HEK293 (cell line): ENCODE data around the gene CEND1.
A peak's percentile ranks its signal among the peaks of the same experiment; 100 is the strongest.

Experiments
- CTCF ChIA-PET: fragments of 350-600 bp; formaldehyde crosslinking; extraction: SDS; loops from one replicate; lab custom pipeline; 2021; ENCODE audit warnings: antibody characterized with exemption; lab: Yijun Ruan, JAX
- POLR2A ChIA-PET: fragments of 300-600 bp; formaldehyde crosslinking; extraction: SDS; loops from one replicate; lab custom pipeline; 2020; ENCODE audit warnings: antibody characterized with exemption, inconsistent platforms; lab: Yijun Ruan, JAX
- H3K27ac ChIP-seq: fragments of 200-500 bp; sonication (Bioruptor generic); 2 replicates; pipeline ENCODE4 v1.5.1; 2014; ENCODE audit warnings: low read depth, low read length, control low read depth, inconsistent platforms; ENCODE audit errors: extremely low read depth
- H3K36me3 ChIP-seq, 2 experiments: fragments of 200-500 bp in 1 of 2; sonication (Bioruptor generic) in 1 of 2; 1 replicate in 1 of 2; 2 replicates in 1 of 2; pipeline ENCODE4 v1.5.1; 2014 to 2017; ENCODE audit warnings: inconsistent platforms in 2 of 2, low read length in 2 of 2; ENCODE audit not compliant: control insufficient read depth in 2 of 2, insufficient read depth in 1 of 2
- H3K4me1 ChIP-seq: fragments of 200-500 bp; sonication (Bioruptor generic); 2 replicates; pipeline ENCODE4 v1.5.1; 2014; ENCODE audit warnings: mild to moderate bottlenecking, low read length, inconsistent platforms; ENCODE audit not compliant: control insufficient read depth, insufficient read depth
- H3K4me3 ChIP-seq: 2 replicates; pipeline ENCODE4 v1.5.1; 2011; ENCODE audit warnings: low read depth, mild to moderate bottlenecking, control low read depth, low read length, moderate library complexity
- H3K9me3 ChIP-seq: fragments of 200-500 bp; sonication (Bioruptor generic); 2 replicates; pipeline ENCODE4 v1.5.1; 2014; ENCODE audit warnings: low read depth, low read length, inconsistent platforms; ENCODE audit not compliant: control insufficient read depth, insufficient read depth
- BCL11B ChIP-seq: fragments of 450-650 bp; formaldehyde crosslinking; IDR thresholded peaks from 2 replicates; pipeline ENCODE4 v1.5.1; 2016; ENCODE audit warnings: low read depth, missing biosample characterization, missing genetic modification characterization
- CTCF ChIP-seq: fragments of 450-650 bp; formaldehyde crosslinking; IDR thresholded peaks from 2 replicates; pipeline ENCODE4 v1.5.1; 2016; ENCODE audit warnings: missing biosample characterization, missing genetic modification characterization
- GFI1B ChIP-seq: fragments of 450-650 bp; formaldehyde crosslinking; IDR thresholded peaks from 2 replicates; pipeline ENCODE4 v1.5.1; 2016; ENCODE audit warnings: missing biosample characterization, missing genetic modification characterization
- GLIS2 ChIP-seq: fragments of 450-650 bp; formaldehyde crosslinking; IDR thresholded peaks from 2 replicates; pipeline ENCODE4 v1.5.1; 2016; ENCODE audit warnings: missing biosample characterization, missing genetic modification characterization
- KLF7 ChIP-seq: fragments of 450-650 bp; formaldehyde crosslinking; IDR thresholded peaks from 2 replicates; pipeline ENCODE4 v1.5.1; 2016; ENCODE audit warnings: missing biosample characterization, missing genetic modification characterization, borderline replicate concordance
- MEIS1 ChIP-seq: sonication (generic); formaldehyde crosslinking; IDR thresholded peaks from 2 replicates; pipeline ENCODE4 v1.8.1; 2022; ENCODE audit warnings: missing genetic modification reagents, mild to moderate bottlenecking, borderline replicate concordance
- PRDM1 ChIP-seq: fragments of 450-650 bp; formaldehyde crosslinking; IDR thresholded peaks from 2 replicates; pipeline ENCODE4; 2016; ENCODE audit warnings: missing biosample characterization, missing genetic modification characterization
- RBAK ChIP-seq: fragments of 450-650 bp; formaldehyde crosslinking; IDR thresholded peaks from 2 replicates; pipeline ENCODE4 v1.5.1; 2016; ENCODE audit warnings: missing biosample characterization, missing genetic modification characterization
- ZNF19 ChIP-seq: fragments of 450-650 bp; formaldehyde crosslinking; IDR thresholded peaks from 2 replicates; pipeline ENCODE4; 2016; ENCODE audit warnings: missing biosample characterization, missing genetic modification characterization, low read depth
- ZNF211 ChIP-seq: fragments of 450-650 bp; formaldehyde crosslinking; IDR thresholded peaks from 2 replicates; pipeline ENCODE4 v1.5.1; 2016; ENCODE audit warnings: low read depth, missing biosample characterization, missing genetic modification characterization
- ZNF404 ChIP-seq: fragments of 450-650 bp; formaldehyde crosslinking; IDR thresholded peaks from 2 replicates; pipeline ENCODE4 v1.5.1; 2017; ENCODE audit warnings: missing biosample characterization, missing genetic modification characterization
- ZNF48 ChIP-seq: fragments of 450-650 bp; formaldehyde crosslinking; IDR thresholded peaks from 2 replicates; pipeline ENCODE4 v1.5.1; 2016; ENCODE audit warnings: missing biosample characterization, missing genetic modification characterization
- ZNF513 ChIP-seq: fragments of 450-650 bp; IDR thresholded peaks from 2 replicates; pipeline ENCODE4 v1.5.1; 2018; ENCODE audit warnings: missing biosample characterization, missing genetic modification characterization
- ZNF555 ChIP-seq: fragments of 450-650 bp; formaldehyde crosslinking; conservative IDR thresholded peaks from 2 replicates; pipeline ENCODE4 v1.5.1; 2017; ENCODE audit warnings: missing biosample characterization, mild to moderate bottlenecking, missing genetic modification characterization, inconsistent platforms
- ZNF561 ChIP-seq: fragments of 450-650 bp; IDR thresholded peaks from 2 replicates; pipeline ENCODE4 v1.5.1; 2018; ENCODE audit warnings: missing biosample characterization, missing genetic modification characterization, borderline replicate concordance
- ZSCAN23 ChIP-seq: fragments of 450-650 bp; formaldehyde crosslinking; IDR thresholded peaks from 2 replicates; pipeline ENCODE4 v1.5.1; 2016; ENCODE audit warnings: missing biosample characterization, missing genetic modification characterization
- ZSCAN30 ChIP-seq: fragments of 450-650 bp; IDR thresholded peaks from 2 replicates; pipeline ENCODE4 v1.5.1; 2018; ENCODE audit warnings: missing biosample characterization, mild to moderate bottlenecking, missing genetic modification characterization, moderate library complexity
- TF ChIP-seq, protein P1 (sequence below): fragments of 450-650 bp; formaldehyde crosslinking; optimal IDR thresholded peaks from 2 replicates; pipeline ENCODE3; 2016; ENCODE audit warnings: missing biosample characterization, mild to moderate bottlenecking, missing genetic modification characterization
- TF ChIP-seq, protein P2 (sequence below): fragments of 450-650 bp; formaldehyde crosslinking; IDR thresholded peaks from 2 replicates; pipeline ENCODE4 v1.5.1; 2016; ENCODE audit warnings: missing biosample characterization, missing genetic modification characterization, borderline replicate concordance
- TF ChIP-seq, protein P3 (sequence below): fragments of 450-650 bp; formaldehyde crosslinking; IDR thresholded peaks from 2 replicates; pipeline ENCODE4 v1.5.1; 2016; ENCODE audit warnings: missing biosample characterization, missing genetic modification characterization

The CEND1 gene

GRCh38 chr11:836274-836673 is 46.4 kb upstream of the CEND1 start:
- CTCF ChIA-PET = no interaction called here
- no peak overlapping the region for H3K27ac ChIP-seq

DNA sequence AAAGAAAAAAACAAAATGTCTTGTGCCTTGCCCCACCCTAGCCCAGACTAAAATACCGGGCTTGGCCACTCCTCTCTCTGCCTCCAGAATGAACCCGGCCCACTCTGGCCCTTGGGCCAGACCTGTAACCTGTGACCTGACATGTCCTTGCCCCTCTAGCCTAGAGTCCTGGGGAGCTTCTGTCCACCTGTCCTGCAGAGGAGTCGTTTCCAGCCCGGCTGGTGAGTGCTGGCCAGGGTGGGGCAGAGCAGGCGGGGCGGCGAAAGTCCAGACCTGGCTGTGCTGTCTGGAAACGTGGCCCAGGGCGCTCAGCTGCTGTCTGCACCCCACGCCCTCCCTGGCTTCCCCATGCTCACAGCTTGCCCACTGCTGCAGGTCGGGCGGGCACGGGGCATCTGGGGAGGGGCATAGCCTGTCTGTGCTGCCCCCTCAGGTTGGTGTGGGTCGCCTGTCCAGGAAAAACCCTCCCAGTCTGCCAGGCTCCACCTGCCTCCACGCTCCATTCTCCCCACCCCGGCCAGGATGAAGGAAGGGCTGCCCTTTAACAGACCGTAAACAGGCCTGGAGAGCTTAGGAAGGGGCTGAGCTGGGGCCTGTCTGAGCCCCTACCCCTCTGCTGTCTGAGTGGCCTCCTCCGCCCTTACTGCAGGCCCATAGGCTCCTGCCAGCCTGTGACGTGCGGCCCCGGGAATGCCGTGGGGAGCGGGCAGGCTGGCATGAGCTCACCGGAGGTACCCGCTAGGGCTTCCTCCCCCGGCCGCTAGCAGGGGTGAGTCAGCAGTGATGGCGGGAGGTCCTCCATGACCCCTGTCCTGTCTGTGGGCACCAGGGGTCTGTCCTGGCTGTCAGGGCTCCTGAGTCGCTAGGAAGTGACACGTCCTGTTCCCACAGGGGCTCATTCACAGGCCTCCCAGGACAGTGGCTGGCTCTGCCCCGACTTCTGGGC is 44.8 kb upstream of the CEND1 start:
- H3K36me3 ChIP-seq = peaks cover 0 to 49% of the 10 kb centered on the region in 2 experiments; a peak in 1 of 3 replicates
- ChIA-PET POLR2A (interaction anchor here (1.0 to 15.0 kb wide), 7 partner anchors 7 to 38 kb away, joined by 3 to 202 read pairs (median 4); partner anchors contain the start of genes PNPLA2, POLR2L, RPLP2 and TSPAN4), CTCF (interaction anchor here (0.7 to 1.0 kb wide), 2 partner anchors 18 to 60 kb away, joined by 3 to 4 read pairs; no protein-coding TSS in a partner anchor)
- no peak overlapping the region for H3K27ac ChIP-seq
- H3K9me3 ChIP-seq = no peaks in the 10 kb centered on the region
- peak overlapping the region; percentile 9 for H3K4me3 ChIP-seq
- H3K4me1 ChIP-seq = no peaks in the 10 kb centered on the region; the same call in 1 of the 2 replicates
- TF ChIP-seq ZNF555 (no peak), PRDM1 (tag by site-specific recombination) (no peak), CTCF (no peak), ZNF404 (no peak), KLF7 (tag by site-specific recombination) (no peak), ZSCAN30 (tag by site-specific recombination) (no peak), GFI1B (tag by site-specific recombination) (no peak), ZNF211 (tag by site-specific recombination) (no peak), BCL11B (tag by site-specific recombination) (0 out of 2 replicates have a peak, but pooled peaks have one; percentile 2), RBAK (tag by site-specific recombination) (no peak), ZNF513 (tag by site-specific recombination) (no peak), GLIS2 (tag by site-specific recombination) (peak; percentile 76)
- TF ChIP-seq, protein P1, sequence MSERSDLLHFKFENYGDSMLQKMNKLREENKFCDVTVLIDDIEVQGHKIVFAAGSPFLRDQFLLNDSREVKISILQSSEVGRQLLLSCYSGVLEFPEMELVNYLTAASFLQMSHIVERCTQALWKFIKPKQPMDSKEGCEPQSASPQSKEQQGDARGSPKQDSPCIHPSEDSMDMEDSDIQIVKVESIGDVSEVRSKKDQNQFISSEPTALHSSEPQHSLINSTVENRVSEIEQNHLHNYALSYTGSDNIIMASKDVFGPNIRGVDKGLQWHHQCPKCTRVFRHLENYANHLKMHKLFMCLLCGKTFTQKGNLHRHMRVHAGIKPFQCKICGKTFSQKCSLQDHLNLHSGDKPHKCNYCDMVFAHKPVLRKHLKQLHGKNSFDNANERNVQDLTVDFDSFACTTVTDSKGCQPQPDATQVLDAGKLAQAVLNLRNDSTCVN = no peak
- TF ChIP-seq, protein P2, sequence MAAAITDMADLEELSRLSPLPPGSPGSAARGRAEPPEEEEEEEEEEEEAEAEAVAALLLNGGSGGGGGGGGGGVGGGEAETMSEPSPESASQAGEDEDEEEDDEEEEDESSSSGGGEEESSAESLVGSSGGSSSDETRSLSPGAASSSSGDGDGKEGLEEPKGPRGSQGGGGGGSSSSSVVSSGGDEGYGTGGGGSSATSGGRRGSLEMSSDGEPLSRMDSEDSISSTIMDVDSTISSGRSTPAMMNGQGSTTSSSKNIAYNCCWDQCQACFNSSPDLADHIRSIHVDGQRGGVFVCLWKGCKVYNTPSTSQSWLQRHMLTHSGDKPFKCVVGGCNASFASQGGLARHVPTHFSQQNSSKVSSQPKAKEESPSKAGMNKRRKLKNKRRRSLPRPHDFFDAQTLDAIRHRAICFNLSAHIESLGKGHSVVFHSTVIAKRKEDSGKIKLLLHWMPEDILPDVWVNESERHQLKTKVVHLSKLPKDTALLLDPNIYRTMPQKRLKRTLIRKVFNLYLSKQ = no peak

More at GRCh38 chr11:836274-836673, 46.4 kb upstream of the CEND1 start:
- Histone ChIP-seq H3K4me3 (no peak overlapping the region), H3K9me3 (no peaks in the 10 kb centered on the region), H3K4me1 (no peaks in the 10 kb centered on the region; the same call in 1 of the 2 replicates), H3K36me3 (peaks cover 0 to 63% of the 10 kb centered on the region in 2 experiments; a peak in 1 of 3 replicates)
- POLR2A ChIA-PET = interaction anchor here (0.7 to 15.0 kb wide), 5 partner anchors 8 to 354 kb away, joined by 3 to 202 read pairs (median 3); partner anchors contain the start of genes CEND1, CRACR2B and PNPLA2
- TF ChIP-seq, protein P2 = no peak
- TF ChIP-seq ZSCAN23 (tag by site-specific recombination) = no peak
- TF ChIP-seq ZNF19 (tag by site-specific recombination) = no peak
- no peak for TF ChIP-seq ZNF48 (tag by site-specific recombination)
- TF ChIP-seq ZNF561 = no peak
- TF ChIP-seq MEIS1 (CRISPR knock-in tag) = no peak
- TF ChIP-seq, protein P3, sequence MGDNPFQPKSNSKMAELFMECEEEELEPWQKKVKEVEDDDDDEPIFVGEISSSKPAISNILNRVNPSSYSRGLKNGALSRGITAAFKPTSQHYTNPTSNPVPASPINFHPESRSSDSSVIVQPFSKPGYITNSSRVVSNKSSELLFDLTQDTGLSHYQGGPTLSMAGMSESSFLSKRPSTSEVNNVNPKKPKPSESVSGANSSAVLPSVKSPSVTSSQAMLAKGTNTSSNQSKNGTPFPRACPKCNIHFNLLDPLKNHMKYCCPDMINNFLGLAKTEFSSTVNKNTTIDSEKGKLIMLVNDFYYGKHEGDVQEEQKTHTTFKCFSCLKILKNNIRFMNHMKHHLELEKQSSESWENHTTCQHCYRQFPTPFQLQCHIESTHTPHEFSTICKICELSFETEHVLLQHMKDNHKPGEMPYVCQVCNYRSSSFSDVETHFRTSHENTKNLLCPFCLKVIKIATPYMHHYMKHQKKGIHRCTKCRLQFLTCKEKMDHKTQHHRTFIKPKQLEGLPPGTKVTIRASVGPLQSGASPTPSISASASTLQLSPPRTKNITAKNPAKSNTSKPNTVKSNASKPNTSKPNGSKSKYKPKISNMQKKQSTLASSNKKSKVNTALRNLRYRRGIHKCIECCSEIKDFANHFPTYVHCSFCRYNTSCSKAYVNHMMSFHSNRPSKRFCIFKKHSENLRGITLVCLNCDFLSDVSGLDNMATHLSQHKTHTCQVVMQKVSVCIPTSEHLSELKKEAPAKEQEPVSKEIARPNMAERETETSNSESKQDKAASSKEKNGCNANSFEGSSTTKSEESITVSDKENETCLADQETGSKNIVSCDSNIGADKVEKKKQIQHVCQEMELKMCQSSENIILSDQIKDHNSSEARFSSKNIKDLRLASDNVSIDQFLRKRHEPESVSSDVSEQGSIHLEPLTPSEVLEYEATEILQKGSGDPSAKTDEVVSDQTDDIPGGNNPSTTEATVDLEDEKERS = no peak
